SKM-1 treated with dmso at 0.1 percent for 144 hours (cell line): ENCODE measurements around the gene SMIM36.
A peak's percentile ranks its signal among the peaks of the same experiment; 100 is the strongest.
"Not testable (repeated sequence)": the region's sequence is repeated elsewhere in the genome, so short reads cannot be mapped to it uniquely, and the experiment has no call there.

ENCODE experiments used
- DNase-seq: peaks from one replicate; lab custom pipeline; 2025; ENCODE audit not compliant: unreplicated experiment; lab: John Stamatoyannopoulos, UW

The SMIM36 gene

DNA sequence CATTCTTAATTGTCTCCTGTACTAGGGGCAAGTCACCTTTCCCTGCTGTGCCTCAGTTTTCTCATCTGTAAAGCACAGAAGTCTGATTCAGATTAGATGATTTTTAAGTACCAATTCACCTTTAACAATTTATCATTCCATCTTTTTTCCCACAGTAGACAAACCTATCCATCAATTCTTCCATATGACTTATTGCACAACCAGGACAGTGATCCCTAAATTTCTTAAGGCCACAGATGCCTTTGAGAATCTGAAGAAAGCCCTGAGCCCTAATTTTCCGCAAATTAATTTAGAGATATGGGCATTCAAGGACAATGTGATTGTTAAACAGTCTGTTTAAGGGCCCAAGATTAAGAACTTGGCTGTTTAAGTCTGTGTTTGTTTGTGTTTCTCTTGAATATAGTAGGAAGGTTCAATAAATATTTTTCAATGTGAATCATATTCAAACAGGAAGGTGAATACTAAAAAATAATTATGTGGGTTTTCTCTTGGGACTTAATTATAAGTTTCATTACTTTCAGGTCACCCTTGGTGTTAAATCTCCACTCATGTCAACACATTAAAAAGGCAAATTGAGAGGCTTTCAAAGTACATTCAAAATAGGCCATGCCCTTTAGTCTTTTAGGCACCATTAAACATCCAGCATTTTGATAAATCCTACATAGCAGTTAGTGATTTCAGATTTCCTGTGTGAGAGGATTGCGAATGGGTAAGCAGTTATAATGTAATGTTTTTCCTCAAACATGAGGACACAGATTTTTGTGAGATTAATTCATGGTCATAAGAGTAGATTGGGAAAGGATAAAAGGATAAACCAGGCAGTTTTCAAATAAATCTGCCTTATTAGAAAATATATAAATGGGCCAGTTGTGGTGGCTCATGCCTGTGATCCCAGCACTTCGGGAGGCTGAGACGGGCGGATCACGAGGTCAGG lies 54.7 kb downstream of the SMIM36 start:
- no peak for DNase-seq

DNA sequence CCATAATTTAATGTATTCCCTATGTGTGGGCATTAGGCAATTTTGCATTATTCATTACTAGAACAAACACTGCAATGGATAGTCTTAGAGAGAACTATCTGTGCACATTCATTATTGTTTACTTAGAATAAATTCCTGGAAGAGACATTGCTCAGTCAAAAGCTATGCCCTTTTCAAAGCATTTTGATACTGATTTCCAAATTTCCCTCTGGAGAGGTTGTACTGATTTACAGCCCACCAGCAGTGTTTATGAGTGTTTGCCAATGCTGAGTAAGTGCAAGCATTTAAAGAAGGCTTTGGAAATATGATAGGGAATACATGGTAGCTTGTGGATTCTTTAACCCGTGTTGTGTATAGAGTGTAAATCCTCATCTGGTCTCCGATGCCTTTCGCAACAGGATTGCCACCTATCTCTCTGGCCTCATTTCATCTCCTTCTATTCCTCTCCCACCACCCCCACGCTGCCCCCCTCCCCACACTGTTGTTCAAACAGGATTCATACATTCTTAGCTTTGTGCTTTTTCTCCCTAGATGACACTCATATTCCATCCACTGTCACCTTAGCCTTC lies 56.3 kb downstream of the SMIM36 start:
- DNase-seq = no peak

GRCh38 chr17:55453839-55454557 lies 57.3 kb downstream of the SMIM36 start:
- DNase-seq = no peak

- peak; percentile 17 for DNase-seq
Measured at GRCh38 chr17:55452139-55452790, 59.0 kb downstream of the SMIM36 start.

- no peak for DNase-seq
Measured at GRCh38 chr17:55451758-55452138, 59.5 kb downstream of the SMIM36 start.

- no peak for DNase-seq
Measured at GRCh38 chr17:55451203-55451641, 60.0 kb downstream of the SMIM36 start.

DNA sequence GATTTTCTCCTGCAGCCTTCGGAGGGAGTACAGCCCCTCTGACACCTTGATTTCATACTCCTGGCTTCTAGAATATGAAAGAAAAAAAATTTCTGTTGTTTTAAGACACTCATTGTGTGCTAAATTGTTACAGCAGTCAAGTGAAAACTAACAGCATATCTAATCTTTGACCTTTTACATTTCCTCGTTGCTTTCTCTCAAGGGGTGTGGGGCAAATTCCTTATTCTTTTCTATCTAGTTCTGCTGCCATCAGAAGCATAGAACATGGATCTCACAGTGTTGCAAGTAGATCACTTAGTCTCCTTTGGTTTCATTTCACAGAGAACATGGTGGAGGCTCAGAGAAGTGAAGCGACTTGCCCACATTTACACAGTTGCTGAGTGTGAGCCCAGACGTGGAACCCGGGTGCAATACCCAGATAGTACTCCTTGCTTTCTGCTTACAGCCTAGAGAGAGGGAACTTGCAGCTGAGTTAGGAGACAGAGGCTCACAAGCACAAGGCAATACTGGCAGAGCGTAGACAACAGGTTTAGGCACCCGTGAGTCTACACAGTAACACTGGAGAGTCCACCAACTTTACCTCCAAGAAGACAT lies 60.9 kb downstream of the SMIM36 start:
- no peak for DNase-seq

- DNase-seq = no peak
Measured at GRCh38 chr17:55448681-55449080, 62.6 kb downstream of the SMIM36 start.

GRCh38 chr17:55446581-55447205 lies 64.6 kb downstream of the SMIM36 start:
- no peak for DNase-seq

DNA sequence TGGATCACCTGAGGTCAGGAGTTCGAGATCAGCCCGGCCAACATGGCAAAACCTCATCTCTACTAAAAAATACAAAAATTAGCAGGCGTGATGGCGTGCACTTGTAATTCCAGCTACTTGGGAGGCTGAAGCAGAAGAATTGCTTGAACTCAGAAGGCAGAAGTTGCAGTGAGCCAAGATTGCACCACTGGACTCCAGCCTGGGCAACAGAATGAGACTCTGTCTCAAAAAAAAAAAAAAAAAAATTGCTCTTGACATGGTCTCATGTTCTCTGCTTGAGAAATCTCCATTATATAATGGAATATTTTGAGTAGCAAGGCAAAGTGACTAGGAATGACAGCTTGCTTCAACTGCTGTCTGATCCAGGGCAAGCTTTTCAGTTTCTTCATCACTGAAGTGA lies 65.2 kb downstream of the SMIM36 start:
- not testable (repeated sequence) for DNase-seq

DNA sequence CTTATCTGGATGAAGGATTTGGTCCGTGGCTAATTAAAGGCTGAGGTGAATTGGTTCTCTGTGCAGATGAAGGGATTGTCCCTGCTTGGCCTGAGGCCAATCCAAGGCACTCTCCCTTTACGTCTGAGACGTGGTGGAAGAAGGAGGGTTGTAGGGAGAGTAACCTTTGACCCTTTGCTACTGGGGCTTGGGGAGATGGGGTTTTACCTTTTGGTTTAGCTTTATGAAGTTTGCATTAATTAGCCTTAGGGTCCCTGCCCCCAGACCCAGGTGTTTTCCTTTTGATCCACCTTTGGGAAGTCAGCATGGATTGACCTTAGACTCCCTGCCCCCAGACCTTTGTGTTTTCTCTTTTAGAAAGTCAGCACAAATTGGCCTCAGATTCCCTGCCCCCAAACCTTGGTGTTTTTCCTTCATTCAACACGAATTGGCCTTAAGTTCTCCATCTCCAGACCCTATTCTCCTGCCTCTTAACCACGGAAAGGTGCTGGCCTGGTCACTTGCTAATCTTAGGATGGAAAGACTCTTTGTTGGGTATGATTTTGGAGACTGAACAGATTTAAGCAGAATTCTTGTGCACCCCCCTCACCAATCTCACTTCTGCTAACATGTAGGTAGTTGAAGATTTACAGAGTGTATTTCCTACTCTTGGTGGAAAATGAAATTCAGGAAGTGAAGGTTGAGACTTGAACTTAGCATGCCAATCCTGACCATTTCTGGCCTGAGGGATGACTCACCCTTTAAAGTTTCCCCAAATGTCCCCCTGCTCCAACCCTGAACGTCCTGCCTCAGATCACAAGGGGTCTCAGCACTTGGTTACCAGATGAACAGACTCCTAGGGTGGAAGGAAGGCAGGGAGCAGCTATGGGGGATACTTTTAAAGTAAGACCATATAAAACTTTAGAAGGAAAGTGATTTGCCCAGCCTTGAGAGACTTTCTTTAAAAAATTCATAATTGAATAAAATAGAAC lies 66.5 kb downstream of the SMIM36 start:
- peak; percentile 40 for DNase-seq

GRCh38 chr17:55443904-55444303 lies 67.3 kb downstream of the SMIM36 start:
- DNase-seq = no peak

DNA sequence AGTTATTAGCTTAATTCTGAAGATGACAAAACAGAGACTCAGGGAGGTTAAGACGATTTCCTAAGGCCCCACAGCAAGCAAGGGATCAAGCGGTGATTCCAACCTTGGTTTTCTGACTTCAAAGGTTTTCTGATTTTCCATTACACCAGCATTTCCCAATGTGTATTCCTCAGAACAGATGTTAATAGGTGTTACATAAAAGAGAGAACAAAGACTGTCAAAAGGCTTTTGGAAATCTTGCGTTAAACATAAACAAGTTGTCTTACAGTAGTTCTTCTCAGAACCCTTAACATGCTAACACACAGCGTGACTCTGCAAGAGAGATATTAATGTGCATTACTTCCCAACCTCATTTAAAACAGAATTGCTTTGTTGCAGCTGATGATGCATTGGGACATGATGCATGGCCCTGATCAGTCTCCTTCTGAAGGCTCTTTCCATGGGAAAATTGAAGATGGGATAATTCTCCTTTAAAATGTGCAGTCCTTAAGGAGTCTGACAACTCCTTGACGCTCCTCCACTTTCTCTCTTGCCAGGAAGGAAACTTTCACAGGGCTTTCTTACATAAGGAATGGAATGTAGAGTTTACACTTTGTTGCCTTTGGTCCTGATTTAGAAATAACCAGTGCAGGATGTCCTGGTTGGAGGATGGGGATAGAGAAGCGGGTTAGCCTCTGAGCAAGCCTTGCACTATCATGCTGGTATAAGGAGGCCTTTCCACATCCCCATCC lies 68.1 kb downstream of the SMIM36 start:
- no peak for DNase-seq

GRCh38 chr17:55442462-55442861 lies 68.8 kb downstream of the SMIM36 start:
- no peak for DNase-seq

DNA sequence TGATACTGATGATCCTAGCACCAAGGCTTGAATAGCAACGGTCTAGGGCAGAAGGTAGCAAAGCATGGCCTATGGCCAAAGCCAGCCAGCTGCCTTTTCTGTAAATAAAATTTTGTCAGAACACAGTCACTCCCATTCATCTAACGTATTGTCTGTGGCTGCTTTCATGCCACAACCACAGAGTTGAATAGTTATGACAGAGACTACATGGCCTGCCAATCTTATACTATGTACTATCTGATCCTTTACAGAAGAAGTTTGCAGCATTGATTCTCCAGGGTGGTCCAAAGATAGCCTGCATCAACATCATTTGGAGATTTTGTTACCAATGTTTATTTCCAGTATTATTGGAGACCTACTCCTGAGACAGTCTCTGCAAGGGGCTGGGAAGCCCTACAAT lies 69.7 kb downstream of the SMIM36 start:
- no peak for DNase-seq

GRCh38 chr17:55440391-55440790 lies 70.9 kb downstream of the SMIM36 start:
- DNase-seq = no peak

DNA sequence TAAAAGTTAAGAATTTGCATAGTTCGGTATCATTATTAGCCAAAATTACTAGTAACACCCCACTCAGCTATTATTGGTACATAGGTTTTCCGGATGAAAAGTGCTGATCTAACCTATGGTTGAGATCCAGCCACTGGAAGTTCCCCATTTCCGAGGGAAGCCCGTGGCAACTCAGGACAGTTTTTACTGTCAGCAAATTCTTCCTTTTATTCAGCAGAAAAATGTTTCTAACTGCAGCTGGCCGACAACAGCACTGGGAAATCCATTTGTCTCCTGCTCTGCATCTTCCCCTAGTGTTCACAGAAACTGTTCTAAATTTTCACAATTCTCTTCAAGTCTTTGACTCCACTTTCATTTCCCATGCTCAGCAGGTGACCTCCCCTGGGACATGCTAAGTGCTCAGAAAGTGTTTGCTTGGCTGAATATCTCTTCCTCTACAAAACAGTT lies 74.1 kb downstream of the SMIM36 start:
- peak; percentile 13 for DNase-seq
